Body of pancreas (tissue), 4 donors: ENCODE data around the gene BIVM. TPM values are rescaled to one million over a fixed set of nuclear protein-coding genes. Genes with fewer than 3 reads are reported as not detected.

ENCODE experiments used
- ATAC-seq: fragments of 150-250 bp; one replicate; pipeline ENCODE4 v1.9.1; 2016
- DNase-seq, 4 donors: peaks; one replicate each; pipeline ENCODE4 v3.0.0-alpha.2; 2019
- H3K27ac ChIP-seq, 4 donors: fragments of 200-600 bp; sonication (generic); 1 replicate in 3 of 4; 2 replicates in 1 of 4; pipeline versions ENCODE4 v1.5.1 to v1.6.1; 2016 to 2019; ENCODE audit warnings: mild to moderate bottlenecking in 1 of 4, mixed read lengths in 1 of 4, moderate library complexity in 1 of 4
- H3K27me3 ChIP-seq, 2 donors: fragments of 200-600 bp; sonication (generic); one replicate each; pipeline ENCODE4 v1.6.0; 2016; ENCODE audit warnings: mild to moderate bottlenecking in 1 of 2
- H3K36me3 ChIP-seq, 2 donors: fragments of 200-600 bp; sonication (generic); replicated peaks in 1 of 2; 2 replicates each; pipeline ENCODE4 v1.5.1; 2016; ENCODE audit warnings: low read depth in 2 of 2; ENCODE audit not compliant: insufficient read depth in 1 of 2
- H3K4me1 ChIP-seq: fragments of 200-600 bp; sonication (generic); one replicate; pipeline ENCODE4 v1.6.0; 2016
- H3K4me3 ChIP-seq, 2 donors: fragments of 200-600 bp; sonication (generic); 1 replicate in 1 of 2; 2 replicates in 1 of 2; pipeline ENCODE4 v1.5.1; 2016 to 2019
- H3K9me3 ChIP-seq, 3 donors: fragments of 200-600 bp; sonication (generic); 1 replicate in 2 of 3; 2 replicates in 1 of 3; pipeline ENCODE4 v1.5.1; 2016
- POLR2A ChIP-seq, 3 donors: fragments of 450-650 bp; IDR thresholded peaks; one replicate each; pipeline ENCODE4 v1.6.1; 2016; ENCODE audit warnings: antibody characterized with exemption in 3 of 3, mild to moderate bottlenecking in 2 of 3
- WGBS, 2 donors: methylation state at CpG; one replicate each; pipeline ENCODE4 v1.1.5; 2017; 5-methylcytosine and 5-hydroxymethylcytosine counted together
- intact Hi-C: fragments of 100-400 bp; cut with DNase I; formaldehyde crosslinking; loops from one replicate; pipeline ENCODE4 v1.15.1; 2023
- total RNA-seq, 2 donors: library from RNA; depleted of rRNA; stranded (reverse); fragments of >200 nt; gene quantifications; one replicate each; pipeline ENCODE4 v1.1.0, GENCODE V29; 2016
- TF ChIP-seq, protein P1 (sequence below), 7 experiments: fragments of 450-650 bp in 4 of 7; fragments of 200-600 bp in 3 of 7; sonication (generic) in 3 of 7; IDR thresholded peaks; one replicate each; pipeline ENCODE4 v1.5.1; 2016 to 2019; ENCODE audit warnings: antibody characterized with exemption in 7 of 7

The BIVM gene
- total RNA-seq, 2 donors from 2014 or later: 15.8 to 18.9 TPM

- 88 to 95% methylated on average over 5 of the region's 5 CpGs for WGBS, 2 donors
Measured at GRCh38 chr13:102878481-102878880, 79.6 kb downstream of the BIVM start.

DNA sequence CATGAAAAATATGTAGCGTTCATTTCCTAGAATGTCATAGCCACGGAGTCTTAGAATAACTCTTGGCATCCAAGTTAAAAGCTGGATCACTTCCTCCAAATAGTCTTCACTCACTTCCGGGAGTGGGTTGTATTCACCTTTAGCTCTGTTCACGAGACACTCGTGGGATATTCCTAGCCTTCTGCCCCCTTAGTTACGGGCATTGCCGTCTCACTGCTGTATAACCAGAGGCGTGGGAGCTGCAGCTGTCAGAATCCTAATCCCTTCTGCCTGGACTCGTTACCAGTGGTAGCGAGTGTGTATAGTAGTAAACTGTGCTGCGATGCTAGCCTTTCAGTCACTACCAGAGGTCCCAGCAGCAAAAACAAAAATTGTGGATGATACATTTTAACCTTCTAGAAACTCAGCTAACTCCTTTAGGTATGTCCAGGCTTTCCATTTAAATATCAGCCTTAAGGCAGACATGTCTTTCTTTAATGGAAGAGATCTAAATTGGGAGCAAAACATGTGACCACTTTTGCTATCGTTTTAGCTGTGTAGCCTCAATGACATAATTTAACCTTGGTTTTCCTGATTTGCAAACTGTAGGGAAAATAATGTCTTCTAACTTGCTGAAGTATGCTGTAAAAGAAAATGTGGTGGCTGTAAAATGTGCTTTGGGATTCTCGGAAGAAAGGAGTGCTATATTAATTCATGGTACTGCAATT, 81.0 kb downstream of the BIVM start:
- no peak for ATAC-seq
- Histone ChIP-seq H3K36me3 (peaks cover 0 to 12% of the 10 kb centered on the region in 2 donors), H3K27me3 (no peaks in the 10 kb centered on the region), H3K4me1 (no peaks in the 10 kb centered on the region), H3K4me3 (no peak overlapping the region), H3K9me3 (no peaks in the 10 kb centered on the region), H3K27ac (no peak overlapping the region)
- WGBS, 2 donors: 82 to 85% methylated on average over 13 of the region's 13 CpGs
- DNase-seq: no peak
- no peak for TF ChIP-seq POLR2A (IDR thresholded peaks at IDR 0.05)
- intact Hi-C loops: no loop called here

More at GRCh38 chr13:102878481-102878880, 79.6 kb downstream of the BIVM start:
- Histone ChIP-seq H3K4me1 (no peaks in the 10 kb centered on the region), H3K4me3 (no peak overlapping the region), H3K27me3 (no peaks in the 10 kb centered on the region), H3K9me3 (no peaks in the 10 kb centered on the region), H3K36me3 (peaks cover 0 to 19% of the 10 kb centered on the region in 2 donors), H3K27ac (no peak overlapping the region)
- intact Hi-C loops: no loop called here
- TF ChIP-seq POLR2A (IDR thresholded peaks at IDR 0.05): no peak
- TF ChIP-seq, protein P1, sequence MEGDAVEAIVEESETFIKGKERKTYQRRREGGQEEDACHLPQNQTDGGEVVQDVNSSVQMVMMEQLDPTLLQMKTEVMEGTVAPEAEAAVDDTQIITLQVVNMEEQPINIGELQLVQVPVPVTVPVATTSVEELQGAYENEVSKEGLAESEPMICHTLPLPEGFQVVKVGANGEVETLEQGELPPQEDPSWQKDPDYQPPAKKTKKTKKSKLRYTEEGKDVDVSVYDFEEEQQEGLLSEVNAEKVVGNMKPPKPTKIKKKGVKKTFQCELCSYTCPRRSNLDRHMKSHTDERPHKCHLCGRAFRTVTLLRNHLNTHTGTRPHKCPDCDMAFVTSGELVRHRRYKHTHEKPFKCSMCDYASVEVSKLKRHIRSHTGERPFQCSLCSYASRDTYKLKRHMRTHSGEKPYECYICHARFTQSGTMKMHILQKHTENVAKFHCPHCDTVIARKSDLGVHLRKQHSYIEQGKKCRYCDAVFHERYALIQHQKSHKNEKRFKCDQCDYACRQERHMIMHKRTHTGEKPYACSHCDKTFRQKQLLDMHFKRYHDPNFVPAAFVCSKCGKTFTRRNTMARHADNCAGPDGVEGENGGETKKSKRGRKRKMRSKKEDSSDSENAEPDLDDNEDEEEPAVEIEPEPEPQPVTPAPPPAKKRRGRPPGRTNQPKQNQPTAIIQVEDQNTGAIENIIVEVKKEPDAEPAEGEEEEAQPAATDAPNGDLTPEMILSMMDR (IDR thresholded peaks at IDR 0.05): no peak
- ATAC-seq (no peak), DNase-seq (no peak)

- Histone ChIP-seq H3K4me1 (no peaks in the 10 kb centered on the region), H3K4me3 (no peak overlapping the region), H3K27me3 (no peaks in the 10 kb centered on the region), H3K9me3 (no peaks in the 10 kb centered on the region), H3K27ac (no peak overlapping the region), H3K36me3 (no peaks in the 10 kb centered on the region)
- intact Hi-C loops: no loop called here
- DNase-seq: no peak
- 73 to 86% methylated on average over 4 of the region's 4 CpGs for WGBS, 2 donors
- ATAC-seq: no peak
- TF ChIP-seq POLR2A (IDR thresholded peaks at IDR 0.05): no peak
- TF ChIP-seq, protein P1 (IDR thresholded peaks at IDR 0.05): no peak
Measured at GRCh38 chr13:102881819-102882686, 83.1 kb downstream of the BIVM start.

Other genes with a start within 250 kb of the BIVM start
- gene TPP2, start 202.1 kb upstream of the BIVM start, total RNA-seq: 10 to 100 TPM; 29.3 to 73.5 TPM
- not detected for gene METTL21C, start 104.1 kb upstream of the BIVM start, total RNA-seq
- 1 to 10 TPM; 3.6 to 4.2 TPM for gene TEX30, start 25.3 kb upstream of the BIVM start, total RNA-seq
- gene POGLUT2, start 143 bp upstream of the BIVM start, total RNA-seq: 1 to 10 TPM in 1 of 2 donors, not detected in 1; 4.2 TPM
- gene ERCC5, start 46.9 kb downstream of the BIVM start, total RNA-seq: 10 to 100 TPM; 31.9 to 42.8 TPM